A204.1 (cell line): Measurements from ENCODE around the gene COQ3.
A peak's percentile ranks its signal among the peaks of the same experiment; 100 is the strongest.

Experiments used
- FAIRE-seq: peaks from 2 replicates; lab custom pipeline; 2012; peaks lifted over from hg19 to GRCh38; lab: Jason Lieb, UNC

COQ3 gene, protein sequence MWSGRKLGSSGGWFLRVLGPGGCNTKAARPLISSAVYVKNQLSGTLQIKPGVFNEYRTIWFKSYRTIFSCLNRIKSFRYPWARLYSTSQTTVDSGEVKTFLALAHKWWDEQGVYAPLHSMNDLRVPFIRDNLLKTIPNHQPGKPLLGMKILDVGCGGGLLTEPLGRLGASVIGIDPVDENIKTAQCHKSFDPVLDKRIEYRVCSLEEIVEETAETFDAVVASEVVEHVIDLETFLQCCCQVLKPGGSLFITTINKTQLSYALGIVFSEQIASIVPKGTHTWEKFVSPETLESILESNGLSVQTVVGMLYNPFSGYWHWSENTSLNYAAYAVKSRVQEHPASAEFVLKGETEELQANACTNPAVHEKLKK

GRCh38 chr6:99393698-99394531 lies at the start of gene COQ3:
Gene COQ3 (minus strand): TSS chr6:99394195. CDS start chr6:99394179, 16 bp downstream.
- FAIRE-seq, result no peak

GRCh38 chr6:99434702-99435530 lies 40.9 kb upstream of the COQ3 start:
- FAIRE-seq, result peak; percentile 98

GRCh38 chr6:99432877-99433276 lies 38.9 kb upstream of the COQ3 start:
- no peak for FAIRE-seq

DNA sequence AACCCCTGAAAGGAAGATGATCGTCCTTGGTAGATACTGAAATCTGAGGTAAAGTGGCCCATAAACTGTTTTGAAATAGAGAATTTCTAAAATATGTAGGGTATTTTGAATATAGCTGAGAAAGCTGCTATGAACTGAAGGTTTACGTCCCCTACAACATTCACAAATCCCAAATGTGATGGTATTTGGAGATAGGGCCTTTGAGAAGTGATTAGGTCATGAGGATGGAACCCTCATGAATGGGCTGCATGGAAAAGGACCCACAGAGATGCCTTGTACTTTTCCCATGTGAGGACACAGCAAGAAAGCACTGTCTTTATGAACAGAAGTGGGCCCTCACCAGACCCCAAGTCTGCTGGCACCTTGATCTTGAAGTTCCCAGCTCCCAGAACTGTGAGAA lies 37.9 kb upstream of the COQ3 start:
- FAIRE-seq, result no peak

DNA sequence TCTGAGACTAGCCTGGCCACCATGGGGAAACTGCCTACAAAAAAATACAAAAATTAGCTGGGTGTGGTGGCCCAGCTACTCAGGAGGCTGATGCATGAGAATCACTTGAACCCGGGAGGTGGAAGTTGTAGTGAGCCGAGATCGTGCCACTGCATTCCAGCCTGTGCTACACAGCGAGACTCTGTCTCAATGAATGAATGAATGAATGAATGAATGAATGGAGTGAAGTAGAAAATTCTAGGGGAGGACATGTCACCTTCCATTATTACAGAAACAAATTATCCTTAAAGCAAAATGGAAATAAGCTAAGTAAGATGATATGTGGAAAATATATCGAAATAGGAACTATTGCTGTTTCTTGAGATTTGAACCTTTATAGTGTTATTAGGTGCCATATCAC lies 34.0 kb upstream of the COQ3 start:
- no peak for FAIRE-seq

DNA sequence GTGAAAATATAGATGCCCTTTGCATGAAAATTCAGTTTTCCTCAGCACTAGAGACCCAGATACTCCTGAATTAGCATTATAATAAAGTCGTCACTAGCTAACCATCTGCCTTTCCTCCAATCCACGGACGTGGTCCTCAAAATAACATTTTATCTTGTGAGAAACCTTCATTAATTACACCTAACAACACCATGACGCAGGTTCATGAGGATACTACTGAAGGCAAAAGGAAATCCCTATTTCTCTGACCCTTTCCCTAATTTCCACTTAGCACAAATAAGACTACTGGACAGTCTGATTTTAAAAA lies 32.4 kb upstream of the COQ3 start:
- no peak for FAIRE-seq

DNA sequence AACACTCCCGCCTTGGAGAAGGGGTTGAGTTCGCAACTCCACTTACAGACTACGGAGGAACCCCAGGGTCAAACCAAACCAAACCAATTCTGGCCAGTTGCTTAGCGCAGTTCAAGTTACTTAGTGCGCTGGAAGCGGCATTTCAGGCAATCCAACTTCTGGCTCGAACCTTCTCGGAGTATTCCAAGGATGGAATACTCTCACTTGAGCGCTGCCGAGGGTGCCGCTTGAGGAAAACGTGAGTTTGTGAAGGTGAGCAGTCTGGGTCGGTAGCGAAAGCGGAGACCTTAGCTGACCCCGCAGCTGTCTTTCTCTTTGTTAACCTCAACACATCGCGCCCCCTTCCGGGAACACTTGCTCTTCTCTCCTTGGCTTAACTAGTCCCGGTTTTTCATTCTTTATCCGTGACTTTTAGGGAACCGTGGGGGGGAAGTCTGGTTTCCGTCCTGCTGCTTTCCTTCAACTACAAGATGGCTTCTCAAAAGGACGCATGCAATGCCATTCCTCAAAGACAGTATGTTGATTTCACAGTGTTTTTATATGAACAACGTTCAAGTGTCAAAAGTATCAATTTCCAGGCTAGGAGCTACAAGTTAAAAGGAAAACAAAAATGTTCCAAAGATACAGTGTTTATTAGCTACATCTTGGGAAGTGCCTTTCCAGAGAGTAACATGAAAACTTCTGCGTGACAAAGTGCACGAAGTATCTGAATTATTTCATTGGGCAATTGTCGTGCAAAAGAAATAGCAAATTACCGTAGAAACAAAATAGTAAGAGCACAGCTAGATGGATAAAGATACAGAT lies 31.9 kb upstream of the COQ3 start:
- peak; percentile 78 for FAIRE-seq

DNA sequence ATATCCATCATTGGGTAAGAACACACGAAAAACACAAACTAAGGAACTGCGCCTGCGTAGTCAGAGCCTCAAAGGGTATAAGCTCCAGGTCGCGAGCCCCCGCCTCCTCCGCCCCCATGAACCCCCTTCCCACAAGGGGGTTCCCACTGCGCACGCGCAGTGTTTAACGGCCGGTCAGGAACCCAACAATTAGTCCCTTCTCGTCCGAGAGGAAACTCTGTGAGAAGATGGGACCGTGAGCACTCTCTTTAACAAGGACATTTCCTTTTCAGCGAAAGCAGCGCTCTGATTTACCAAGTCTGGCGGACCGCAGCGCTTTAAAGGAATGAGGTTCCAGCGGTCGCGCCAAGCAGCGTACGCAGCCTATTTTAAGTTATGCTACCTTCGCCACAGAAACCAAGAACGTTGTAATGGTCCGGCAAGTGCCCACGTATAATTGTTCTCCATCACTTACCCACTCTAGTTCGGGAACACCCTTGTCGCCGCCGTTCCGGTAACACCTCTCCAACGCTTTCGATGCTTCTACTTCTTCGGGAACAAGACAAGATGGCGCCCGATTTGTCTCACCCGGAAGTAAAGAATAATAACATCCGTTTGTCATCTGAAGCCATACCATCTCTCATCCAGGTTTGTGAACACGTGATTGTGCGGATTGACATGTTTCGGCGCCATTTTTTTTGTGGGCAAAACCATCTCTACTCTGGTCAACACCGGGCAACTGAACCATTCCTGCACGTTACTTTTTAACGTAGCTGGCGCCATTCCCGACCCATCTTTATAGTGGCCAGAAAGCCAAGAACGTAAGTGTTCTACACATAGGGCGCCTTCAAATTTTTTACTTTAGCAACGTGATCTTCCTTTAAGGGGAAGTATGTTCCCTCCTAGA lies 31.0 kb upstream of the COQ3 start, which contains the start of gene PNISR:
TSS of gene PNISR (minus strand) at position 548 of the 886 bp plus-strand sequence. CDS start 10,649 bp downstream, outside the sequence.
- peak; percentile 97 for FAIRE-seq

GRCh38 chr6:99424022-99424421 lies 30.0 kb upstream of the COQ3 start:
- no peak for FAIRE-seq

- no peak for FAIRE-seq
These were observed 28.9 kb upstream of the COQ3 start for GRCh38 chr6:99422912-99423311.

DNA sequence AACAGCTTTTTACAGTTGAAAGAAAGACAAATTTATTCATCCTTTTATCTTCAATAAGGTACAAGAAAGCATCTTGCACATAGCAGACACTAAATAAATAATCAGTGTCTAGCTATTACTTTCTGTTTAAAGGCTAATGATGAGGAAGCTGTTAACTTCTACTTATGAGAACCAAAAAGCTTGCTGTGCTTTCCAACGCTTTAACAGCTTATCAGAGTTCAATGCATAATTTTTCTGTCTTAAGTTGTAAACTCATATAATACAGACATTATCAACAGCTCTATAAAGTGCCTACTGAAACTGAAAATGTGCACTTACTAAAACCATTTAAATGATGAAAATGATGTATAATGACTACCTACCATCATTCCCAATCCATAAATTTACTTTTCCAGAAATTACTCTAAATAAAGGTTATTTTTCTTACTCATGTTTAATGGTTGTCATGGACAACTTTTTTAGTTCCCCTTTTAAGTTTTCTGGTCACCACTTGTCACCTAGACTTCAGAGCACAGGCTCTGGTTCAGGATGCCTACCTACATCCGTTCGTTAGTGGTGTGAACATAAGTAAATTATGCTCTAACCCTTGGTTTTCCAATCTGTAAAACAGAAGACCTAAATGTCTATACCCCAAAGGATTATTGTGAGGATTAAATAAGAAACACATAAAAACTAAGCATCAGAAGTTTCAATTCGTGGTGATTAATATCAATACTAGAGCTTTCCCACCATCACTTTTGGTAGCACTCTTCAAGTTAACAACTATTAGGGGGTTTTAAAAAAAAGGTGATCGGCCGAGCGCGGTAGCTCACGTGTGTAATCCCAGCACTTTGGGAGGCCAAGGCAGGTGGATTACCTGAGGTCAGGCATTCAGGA lies 23.1 kb upstream of the COQ3 start:
- FAIRE-seq, result no peak

GRCh38 chr6:99416226-99416625 lies 22.2 kb upstream of the COQ3 start:
- FAIRE-seq, result no peak

DNA sequence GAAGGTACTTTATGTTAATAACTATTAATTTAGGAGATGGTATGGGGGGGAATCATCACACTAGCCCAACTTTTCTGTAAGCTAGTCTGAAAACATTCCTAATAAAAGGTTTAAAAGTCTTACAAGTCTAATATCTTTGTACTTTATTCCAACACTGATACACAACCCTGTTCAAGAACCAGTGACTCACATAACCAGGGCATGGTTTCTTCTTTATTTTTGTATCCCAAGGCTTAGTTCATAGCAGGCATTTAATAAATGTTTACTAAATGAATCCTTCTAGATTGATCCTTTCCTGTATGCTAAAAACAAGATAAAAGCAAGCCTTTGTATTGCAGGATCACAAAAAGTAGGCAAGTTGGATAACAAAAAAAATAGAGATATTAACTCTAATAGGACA lies 21.5 kb upstream of the COQ3 start:
- no peak for FAIRE-seq

DNA sequence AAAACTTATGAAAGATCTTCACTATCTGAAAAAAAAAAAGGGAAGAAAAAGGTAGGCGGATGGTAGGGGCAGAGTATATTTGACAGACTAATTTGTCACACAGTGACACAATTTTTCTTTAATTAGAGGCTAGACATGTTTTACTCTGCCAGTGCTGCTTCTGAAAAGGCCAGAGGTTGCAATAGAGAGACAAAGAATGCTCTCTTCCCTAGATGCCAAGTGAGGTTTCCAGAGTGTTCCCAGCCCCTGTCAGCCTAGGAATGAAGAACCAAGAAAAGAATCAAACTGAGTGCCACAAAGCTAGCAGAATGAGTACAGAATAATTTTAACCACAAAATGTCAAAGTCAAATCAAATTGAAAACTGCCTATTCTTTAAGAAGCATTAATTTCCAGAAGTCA lies 18.1 kb upstream of the COQ3 start:
- no peak for FAIRE-seq

DNA sequence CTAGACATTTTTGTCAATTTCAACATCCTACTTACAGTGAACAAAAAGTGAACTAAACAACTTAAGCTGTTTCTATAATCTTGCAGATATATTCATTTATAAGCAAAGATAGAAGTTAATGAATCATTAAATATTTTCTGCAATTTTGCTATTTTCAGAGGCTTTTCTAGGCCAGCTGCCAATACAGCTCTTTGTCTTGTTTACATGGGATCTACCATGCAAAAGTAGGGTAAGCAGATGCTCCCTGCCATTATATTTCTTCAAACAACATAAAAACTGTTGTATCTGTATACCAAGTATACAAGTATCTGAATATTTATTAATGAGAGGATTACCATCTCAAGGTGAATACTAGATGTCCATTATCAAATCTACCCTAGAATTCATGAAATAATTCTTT lies 15.7 kb upstream of the COQ3 start:
- no peak for FAIRE-seq

GRCh38 chr6:99407076-99407475 lies 13.1 kb upstream of the COQ3 start:
- no peak for FAIRE-seq

DNA sequence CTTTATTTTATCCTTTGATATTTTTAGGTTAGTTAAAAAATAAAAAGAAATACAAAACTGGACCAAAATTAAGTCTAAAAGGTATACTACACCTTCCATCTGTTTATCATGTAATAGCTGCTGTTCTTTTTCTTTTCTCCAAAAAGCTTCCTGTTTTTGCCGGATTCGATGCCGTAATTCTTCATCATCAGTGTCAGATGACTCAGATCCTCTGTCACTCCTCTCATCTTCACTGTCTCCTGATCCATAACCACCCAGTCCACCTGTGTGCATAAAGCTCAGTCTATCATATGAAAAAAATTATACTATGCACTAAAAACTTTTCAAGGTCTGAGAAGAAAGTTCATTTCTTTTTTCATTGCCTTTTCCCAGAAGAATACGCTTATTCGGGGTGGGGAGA lies 8.5 kb upstream of the COQ3 start:
- FAIRE-seq, result no peak

- FAIRE-seq, result no peak
These were observed 3.3 kb upstream of the COQ3 start for GRCh38 chr6:99397287-99397686.

GRCh38 chr6:99393366-99393697 lies 663 bp downstream of the COQ3 start:
- FAIRE-seq, result no peak

DNA sequence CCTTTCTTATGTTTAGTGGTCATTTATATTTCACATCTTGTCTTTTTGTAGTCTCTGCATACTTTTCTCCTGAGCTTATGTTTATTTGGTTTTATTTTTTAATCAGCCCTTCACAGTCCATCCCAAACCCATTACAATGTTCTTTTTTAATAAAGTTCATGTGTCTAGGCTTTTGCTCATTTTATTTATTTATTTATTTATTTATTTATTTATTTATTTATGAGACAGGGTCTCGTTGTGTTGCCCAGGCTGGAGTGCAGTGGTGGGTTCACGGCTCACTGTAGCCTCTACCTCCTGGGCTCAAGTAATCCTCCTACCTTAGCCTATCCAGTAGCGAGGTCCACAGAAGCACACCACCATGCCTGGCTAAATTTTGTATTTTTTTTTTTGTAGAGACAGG lies 3.1 kb downstream of the COQ3 start:
- FAIRE-seq, result no peak
